Activated CD4-positive, CD25-positive, alpha-beta regulatory T cell (primary cell): ENCODE data around the gene FRS2.
"Not testable (repeated sequence)": the region's sequence is repeated elsewhere in the genome, so short reads cannot be mapped to it uniquely, and the experiment has no call there.

Experiments used
- DNase-seq, 4 experiments: peaks; one replicate each; lab custom pipeline; 2025; lab: John Stamatoyannopoulos, UW

FRS2 gene

GRCh38 chr12:69470189-69471075 is at the start of gene FRS2:
Gene FRS2 (plus strand): TSS chr12:69470388. CDS start chr12:69569031, 98,643 bp downstream.
- peak; percentile 59 to 75 (median 70) for DNase-seq

GRCh38 chr12:69421548-69421947 is 48.6 kb upstream of the FRS2 start:
- no peak for DNase-seq

- DNase-seq: no peak
Measured at GRCh38 chr12:69423037-69423905, 46.9 kb upstream of the FRS2 start.

- DNase-seq: no peak
Measured at GRCh38 chr12:69425417-69425816, 44.8 kb upstream of the FRS2 start.

GRCh38 chr12:69428351-69429073 is 41.7 kb upstream of the FRS2 start:
- DNase-seq: no peak

GRCh38 chr12:69430942-69431590 is 39.1 kb upstream of the FRS2 start:
- no peak for DNase-seq

GRCh38 chr12:69431591-69432222 is 38.5 kb upstream of the FRS2 start:
- DNase-seq: no peak

GRCh38 chr12:69433653-69434052 is 36.5 kb upstream of the FRS2 start:
- no peak for DNase-seq

- DNase-seq: no peak
Measured at GRCh38 chr12:69435644-69436043, 34.5 kb upstream of the FRS2 start.

- DNase-seq: no peak
Measured at GRCh38 chr12:69437073-69437472, 33.1 kb upstream of the FRS2 start.

- no peak for DNase-seq
Measured at GRCh38 chr12:69438539-69438938, 31.6 kb upstream of the FRS2 start.

- DNase-seq: no peak
Measured at GRCh38 chr12:69440016-69440415, 30.2 kb upstream of the FRS2 start.

GRCh38 chr12:69440886-69441285 is 29.3 kb upstream of the FRS2 start:
- no peak for DNase-seq

- DNase-seq: no peak
Measured at GRCh38 chr12:69442894-69443293, 27.3 kb upstream of the FRS2 start.

GRCh38 chr12:69443916-69444315 is 26.3 kb upstream of the FRS2 start:
- no peak for DNase-seq

- no peak for DNase-seq
Measured at GRCh38 chr12:69447892-69448291, 22.3 kb upstream of the FRS2 start.

- not testable (repeated sequence) for DNase-seq
Measured at GRCh38 chr12:69452598-69453132, 17.5 kb upstream of the FRS2 start.

- DNase-seq: no peak
Measured at GRCh38 chr12:69456239-69456638, 13.9 kb upstream of the FRS2 start.

GRCh38 chr12:69457433-69457832 is 12.8 kb upstream of the FRS2 start:
- DNase-seq: no peak

GRCh38 chr12:69459477-69459876 is 10.7 kb upstream of the FRS2 start:
- no peak for DNase-seq

- no peak for DNase-seq
Measured at GRCh38 chr12:69464428-69464827, 5.8 kb upstream of the FRS2 start.
